Parathyroid adenoma (tissue), 2 donors: ENCODE data around the gene SS18L1.

Experiments
- H2AFZ ChIP-seq: fragments of 300-600 bp; sonication (generic); one replicate; pipeline ENCODE4 v1.7.0; 2017; ENCODE audit warnings: antibody characterized with exemption, mild to moderate bottlenecking
- H3K27ac ChIP-seq: fragments of 300-600 bp; sonication (generic); one replicate; pipeline ENCODE4 v1.7.0; 2017
- H3K27me3 ChIP-seq: fragments of 300-600 bp; sonication (generic); one replicate; pipeline ENCODE4 v1.7.0; 2017; ENCODE audit warnings: low read length; ENCODE audit not compliant: control insufficient read depth, insufficient read depth
- H3K36me3 ChIP-seq: fragments of 300-600 bp; sonication (generic); one replicate; pipeline ENCODE4 v1.7.0; 2017; ENCODE audit warnings: low read length; ENCODE audit not compliant: control insufficient read depth, insufficient read depth
- H3K4me1 ChIP-seq: fragments of 300-600 bp; sonication (generic); one replicate; pipeline ENCODE4 v1.7.0; 2017; ENCODE audit warnings: control low read depth
- H3K4me2 ChIP-seq: fragments of 300-600 bp; sonication (generic); one replicate; pipeline ENCODE4 v1.7.0; 2017; ENCODE audit warnings: low read length
- H3K4me3 ChIP-seq: fragments of 300-600 bp; sonication (generic); one replicate; pipeline ENCODE4 v1.7.0; 2017; ENCODE audit warnings: low read depth, low read length
- H3K79me2 ChIP-seq: fragments of 300-600 bp; sonication (generic); one replicate; pipeline ENCODE4 v1.7.0; 2017; ENCODE audit warnings: control low read depth
- H3K9ac ChIP-seq: fragments of 300-600 bp; sonication (generic); one replicate; pipeline ENCODE4 v1.7.0; 2017; ENCODE audit warnings: mild to moderate bottlenecking
- H3K9me3 ChIP-seq: fragments of 300-600 bp; sonication (generic); one replicate; pipeline ENCODE4 v1.7.0; 2017; ENCODE audit warnings: low read length; ENCODE audit not compliant: control insufficient read depth
- CTCF ChIP-seq: fragments of 300-600 bp; sonication (generic); IDR thresholded peaks from one replicate; pipeline ENCODE4 v1.7.0; 2017; ENCODE audit warnings: antibody characterized with exemption, mild to moderate bottlenecking
- donor health status: primary hyperparathyroidism.

SS18L1 gene

DNA sequence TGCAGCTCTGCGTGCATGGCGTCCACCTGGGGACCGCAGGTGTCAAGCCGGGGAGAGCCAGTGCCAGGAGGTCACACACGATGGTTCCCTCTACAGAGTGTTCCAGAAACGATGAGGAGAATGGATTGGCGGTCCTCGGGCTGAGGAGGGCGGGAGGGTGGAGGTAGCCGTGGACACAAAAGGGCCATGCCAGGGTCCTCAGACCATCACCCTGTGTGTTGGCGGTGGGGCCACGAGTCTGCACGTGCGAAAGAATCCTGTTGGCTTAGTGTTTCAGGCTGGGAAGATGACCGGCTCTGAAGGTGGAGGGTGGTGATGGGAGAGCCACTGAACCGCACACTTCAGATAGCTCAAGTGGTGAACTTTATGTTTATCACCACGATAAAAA lies 62.8 kb downstream of the SS18L1 start:
- Histone ChIP-seq H3K79me2 (no peaks in the 10 kb centered on the region), H3K9me3 (no peaks in the 10 kb centered on the region), H3K27ac (no peak overlapping the region), H3K9ac (no peak overlapping the region), H3K4me3 (no peak overlapping the region), H3K4me1 (no peaks in the 10 kb centered on the region), H3K36me3 (no peaks in the 10 kb centered on the region), H2AFZ (no peak overlapping the region), H3K4me2 (no peak overlapping the region), H3K27me3 (no peaks in the 10 kb centered on the region)
- no peak for TF ChIP-seq CTCF

DNA sequence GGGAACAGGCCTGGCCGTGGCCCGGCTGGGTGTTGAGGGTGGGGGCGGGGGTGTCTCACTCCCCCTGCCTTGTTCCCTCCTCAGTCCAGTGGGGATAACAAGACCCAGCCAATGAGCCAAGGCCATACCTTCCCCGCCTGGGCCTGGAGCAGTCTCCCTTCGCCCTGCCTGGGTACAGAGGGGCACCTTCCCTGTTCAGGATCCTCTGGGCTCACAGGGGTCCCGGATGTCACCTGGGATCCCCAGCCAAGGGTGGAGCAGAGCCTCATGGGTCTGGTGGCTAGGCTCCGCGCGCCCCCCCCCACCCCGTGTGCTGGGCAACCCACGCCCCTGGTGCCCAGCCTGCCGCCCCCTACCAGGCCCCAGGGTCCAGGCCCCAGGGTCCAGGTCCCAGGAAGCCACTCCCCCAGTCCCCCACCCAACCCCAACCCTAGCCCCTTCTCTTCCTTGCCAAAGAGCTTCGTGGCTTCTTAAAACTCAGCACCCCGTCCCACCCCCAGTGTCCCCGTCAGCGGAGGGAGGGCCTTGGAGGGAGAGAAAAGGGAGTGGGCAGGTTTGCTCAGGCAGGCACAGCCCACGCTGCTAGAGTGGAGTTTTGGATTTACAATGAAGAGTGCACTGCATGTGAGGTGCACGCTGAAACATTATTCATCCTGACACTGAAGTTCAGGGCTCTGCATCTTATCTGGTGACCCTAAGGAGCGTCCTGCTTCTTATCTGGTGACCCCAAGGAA lies 64.7 kb downstream of the SS18L1 start:
- no peaks in the 10 kb centered on the region for H3K27me3 ChIP-seq
- H3K4me3 ChIP-seq: no peak overlapping the region
- H2AFZ ChIP-seq: no peak overlapping the region
- H3K4me2 ChIP-seq: no peak overlapping the region
- H3K4me1 ChIP-seq: no peaks in the 10 kb centered on the region
- no peaks in the 10 kb centered on the region for H3K79me2 ChIP-seq
- H3K9ac ChIP-seq: no peak overlapping the region
- no peaks in the 10 kb centered on the region for H3K9me3 ChIP-seq
- H3K36me3 ChIP-seq: no peaks in the 10 kb centered on the region
- no peak for TF ChIP-seq CTCF
- no peak overlapping the region for H3K27ac ChIP-seq

GRCh38 chr20:62208795-62209755 lies 65.5 kb downstream of the SS18L1 start:
- no peak for TF ChIP-seq CTCF
- H3K27me3 ChIP-seq: no peaks in the 10 kb centered on the region

DNA sequence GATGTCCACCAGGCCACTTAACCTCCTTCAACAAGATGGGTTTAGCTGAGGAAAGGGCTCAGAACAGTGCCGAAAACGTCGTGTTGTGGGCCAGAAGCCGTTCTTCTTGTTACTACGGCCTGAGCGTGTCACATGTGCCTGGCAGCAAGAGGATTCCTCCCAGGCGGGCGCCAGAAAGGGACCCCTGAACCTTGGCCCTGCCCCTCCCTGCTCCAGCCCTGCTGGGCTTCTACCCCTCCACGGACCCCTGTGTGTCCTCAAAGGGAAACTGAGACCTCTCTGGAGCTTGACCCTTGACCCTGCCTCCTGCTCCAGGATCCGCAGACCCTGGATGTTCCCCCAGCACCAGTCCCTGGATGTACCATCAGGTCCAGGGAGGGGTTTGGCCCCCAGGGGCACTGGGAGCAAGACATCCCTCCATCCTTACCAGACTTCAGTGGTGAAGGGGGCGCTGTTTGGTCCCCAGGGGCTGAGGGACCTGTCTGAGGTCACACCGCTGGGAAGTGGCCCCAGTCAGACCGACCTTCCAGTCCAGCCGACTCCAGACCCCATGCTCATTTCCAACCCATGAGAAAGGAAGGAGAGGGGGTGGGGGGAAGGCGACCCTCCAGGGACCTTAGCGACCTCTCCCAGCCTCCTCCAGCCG lies 66.4 kb downstream of the SS18L1 start:
- no peak overlapping the region for H3K4me2 ChIP-seq
- H2AFZ ChIP-seq: no peak overlapping the region
- no peak overlapping the region for H3K9ac ChIP-seq
- no peaks in the 10 kb centered on the region for H3K9me3 ChIP-seq
- H3K4me3 ChIP-seq: no peak overlapping the region
- no peaks in the 10 kb centered on the region for H3K27me3 ChIP-seq
- no peak overlapping the region for H3K27ac ChIP-seq
- TF ChIP-seq CTCF: no peak
- no peaks in the 10 kb centered on the region for H3K4me1 ChIP-seq
- H3K36me3 ChIP-seq: no peaks in the 10 kb centered on the region
- no peaks in the 10 kb centered on the region for H3K79me2 ChIP-seq

More at GRCh38 chr20:62208795-62209755, 65.5 kb downstream of the SS18L1 start:
- Histone ChIP-seq H2AFZ (no peak overlapping the region), H3K9me3 (no peaks in the 10 kb centered on the region), H3K4me3 (no peak overlapping the region), H3K27ac (no peak overlapping the region), H3K9ac (no peak overlapping the region), H3K36me3 (no peaks in the 10 kb centered on the region), H3K79me2 (no peaks in the 10 kb centered on the region), H3K4me2 (no peak overlapping the region), H3K4me1 (no peaks in the 10 kb centered on the region)
